Measurements from ENCODE around the gene SRGAP1. TPM values are rescaled to one million over a fixed set of nuclear protein-coding genes. Genes with fewer than 3 reads are reported as not detected.
A peak's percentile ranks its signal among the peaks of the same experiment; 100 is the strongest.
"Not testable (repeated sequence)": the region's sequence is repeated elsewhere in the genome, so short reads cannot be mapped to it uniquely, and the experiment has no call there.

The SRGAP1 gene
- total RNA-seq, 1 donor from 2014 or later = 2.0 TPM

GRCh38 chr12:63826006-63826585 lies 18.4 kb upstream of the SRGAP1 start:
- DNase-seq = no peak
- intact Hi-C loops (cut with DNase I) = no loop called here
- peak; percentile 60 for ATAC-seq (ENCODE audit: poor library complexity)

GRCh38 chr12:63828867-63829266 lies 15.6 kb upstream of the SRGAP1 start:
- intact Hi-C loops (cut with DNase I) = no loop called here
- ATAC-seq (ENCODE audit: poor library complexity) = no peak
- no peak for DNase-seq

GRCh38 chr12:63836046-63836445 lies 8.5 kb upstream of the SRGAP1 start:
- intact Hi-C loops (cut with DNase I) = no loop called here
- ATAC-seq (ENCODE audit: poor library complexity) = no peak
- DNase-seq = no peak

- DNase-seq = no peak
- intact Hi-C loops (cut with DNase I) = no loop called here
- no peak for ATAC-seq (ENCODE audit: poor library complexity)
Measured at GRCh38 chr12:63836936-63837335, 7.6 kb upstream of the SRGAP1 start.

GRCh38 chr12:63838411-63838810 lies 6.1 kb upstream of the SRGAP1 start:
- intact Hi-C loops (cut with DNase I) = loop anchor here (2.0 kb wide), 1 partner anchor 418 kb away; no protein-coding TSS in a partner anchor
- DNase-seq = no peak

GRCh38 chr12:63841011-63841410 lies 3.5 kb upstream of the SRGAP1 start:
- intact Hi-C loops (cut with DNase I) = loop anchor here (5.0 to 10.0 kb wide), 2 partner anchors 254 to 341 kb away; no protein-coding TSS in a partner anchor
- DNase-seq (no peak), ATAC-seq (ENCODE audit: poor library complexity) (no peak)

More at GRCh38 chr12:63838411-63838810, 6.1 kb upstream of the SRGAP1 start:
- no peak for ATAC-seq (ENCODE audit: poor library complexity)

GRCh38 chr12:63841571-63841970 lies 2.9 kb upstream of the SRGAP1 start:
- intact Hi-C loops (cut with DNase I) = loop anchor here (5.0 to 10.0 kb wide), 2 partner anchors 253 to 341 kb away; no protein-coding TSS in a partner anchor
- ATAC-seq (ENCODE audit: poor library complexity) = no peak
- DNase-seq = no peak

- intact Hi-C loops (cut with DNase I) = loop anchor here (5.0 to 10.0 kb wide), 2 partner anchors 252 to 340 kb away; no protein-coding TSS in a partner anchor
- not testable (repeated sequence) for DNase-seq; ATAC-seq (ENCODE audit: poor library complexity)
Measured at GRCh38 chr12:63842750-63843149, 1.8 kb upstream of the SRGAP1 start.

GRCh38 chr12:63843254-63843720 lies 1.2 kb upstream of the SRGAP1 start:
- intact Hi-C loops (cut with DNase I) = loop anchor here (5.0 to 10.0 kb wide), 2 partner anchors 252 to 339 kb away; no protein-coding TSS in a partner anchor
- no peak for DNase-seq
- no peak for ATAC-seq (ENCODE audit: poor library complexity)

GRCh38 chr12:63843721-63844390 lies 644 bp upstream of the SRGAP1 start:
- peak; percentile 95 for DNase-seq
- intact Hi-C loops (cut with DNase I) = loop anchor here (5.0 to 10.0 kb wide), 2 partner anchors 251 to 338 kb away; no protein-coding TSS in a partner anchor
- peak; percentile 97 for ATAC-seq (ENCODE audit: poor library complexity)

GRCh38 chr12:63845726-63846125 lies 1.2 kb downstream of the SRGAP1 start:
- intact Hi-C loops (cut with DNase I) = loop anchor here (10.0 kb wide), 1 partner anchor 249 kb away; no protein-coding TSS in a partner anchor

GRCh38 chr12:63846238-63846967 lies 1.9 kb downstream of the SRGAP1 start:
- ATAC-seq (ENCODE audit: poor library complexity) = no peak
- intact Hi-C loops (cut with DNase I) = loop anchor here (10.0 kb wide), 1 partner anchor 248 kb away; no protein-coding TSS in a partner anchor
- DNase-seq = no peak

More at GRCh38 chr12:63845726-63846125, 1.2 kb downstream of the SRGAP1 start:
- DNase-seq (no peak), ATAC-seq (ENCODE audit: poor library complexity) (no peak)

- intact Hi-C loops (cut with DNase I) = loop anchor here (10.0 kb wide), 1 partner anchor 246 kb away; no protein-coding TSS in a partner anchor
- DNase-seq (no peak), ATAC-seq (ENCODE audit: poor library complexity) (no peak)
Measured at GRCh38 chr12:63848450-63848849, 4.0 kb downstream of the SRGAP1 start.

GRCh38 chr12:63849106-63849620 lies 4.7 kb downstream of the SRGAP1 start:
- intact Hi-C loops (cut with DNase I) = loop anchor here (10.0 kb wide), 1 partner anchor 246 kb away; no protein-coding TSS in a partner anchor
- DNase-seq = no peak
- ATAC-seq (ENCODE audit: poor library complexity) = no peak

GRCh38 chr12:63849641-63850040 lies 5.1 kb downstream of the SRGAP1 start:
- intact Hi-C loops (cut with DNase I) = loop anchor here (10.0 kb wide), 1 partner anchor 245 kb away; no protein-coding TSS in a partner anchor
- no peak for ATAC-seq (ENCODE audit: poor library complexity)
- DNase-seq = no peak

- DNase-seq (no peak), ATAC-seq (ENCODE audit: poor library complexity) (no peak)
- intact Hi-C loops (cut with DNase I) = no loop called here
Measured at GRCh38 chr12:63853978-63854377, 9.5 kb downstream of the SRGAP1 start.

- ATAC-seq (ENCODE audit: poor library complexity) (no peak), DNase-seq (no peak)
- intact Hi-C loops (cut with DNase I) = no loop called here
Measured at GRCh38 chr12:63855299-63855698, 10.8 kb downstream of the SRGAP1 start.

- intact Hi-C loops (cut with DNase I) = no loop called here
- DNase-seq (no peak), ATAC-seq (ENCODE audit: poor library complexity) (no peak)
Measured at GRCh38 chr12:63857771-63858670, 13.5 kb downstream of the SRGAP1 start.
